Smooth muscle cell (in vitro differentiated cells): ENCODE measurements around the gene ANO2. TPM values are rescaled to one million over a fixed set of nuclear protein-coding genes. Genes with fewer than 3 reads are reported as not detected.

Experiments
- DNase-seq: peaks from one replicate; lab custom pipeline; 2025; ENCODE audit not compliant: unreplicated experiment; lab: John Stamatoyannopoulos, UW
- H2AFZ ChIP-seq: fragments of 200-600 bp; sonication (generic); 2 replicates; pipeline ENCODE4 v1.6.0; 2016; ENCODE audit warnings: antibody characterized with exemption, low read depth, mild to moderate bottlenecking
- H3F3A ChIP-seq: fragments of 200-600 bp; sonication (generic); 2 replicates; pipeline ENCODE4 v1.6.0; 2017; ENCODE audit warnings: antibody characterized with exemption, low read depth
- H3K27ac ChIP-seq: fragments of 200-600 bp; sonication (generic); 2 replicates; pipeline ENCODE4 v1.5.1; 2016; ENCODE audit warnings: low read depth, mild to moderate bottlenecking
- H3K27me3 ChIP-seq: fragments of 200-600 bp; sonication (generic); 2 replicates; pipeline ENCODE4 v1.6.1; 2016; ENCODE audit warnings: low read depth, mild to moderate bottlenecking
- H3K36me3 ChIP-seq: fragments of 200-600 bp; sonication (generic); 2 replicates; pipeline ENCODE4 v1.5.1; 2016; ENCODE audit warnings: low read depth
- H3K4me1 ChIP-seq: fragments of 200-600 bp; sonication (generic); 2 replicates; pipeline ENCODE4 v1.5.1; 2016; ENCODE audit warnings: low read depth
- H3K4me2 ChIP-seq: fragments of 200-600 bp; sonication (generic); 2 replicates; pipeline ENCODE4 v1.6.0; 2016; ENCODE audit warnings: mild to moderate bottlenecking
- H3K4me3 ChIP-seq: fragments of 200-600 bp; sonication (generic); 2 replicates; pipeline ENCODE4 v1.5.1; 2016; ENCODE audit warnings: mild to moderate bottlenecking
- H3K79me2 ChIP-seq: fragments of 200-600 bp; sonication (generic); 2 replicates; pipeline ENCODE4 v1.6.0; 2016; ENCODE audit warnings: low read depth, mild to moderate bottlenecking
- H3K9ac ChIP-seq: fragments of 200-600 bp; sonication (generic); 2 replicates; pipeline ENCODE4 v1.6.0; 2016; ENCODE audit warnings: low read depth
- H3K9me3 ChIP-seq: fragments of 200-600 bp; sonication (generic); replicated peaks from 2 replicates; pipeline ENCODE4 v1.5.1; 2016; ENCODE audit warnings: low read depth
- H4K20me1 ChIP-seq: fragments of 200-600 bp; sonication (generic); 2 replicates; pipeline ENCODE4 v1.6.0; 2016; ENCODE audit warnings: low read depth
- WGBS: methylation state at CpG from one replicate; pipeline ENCODE4 v1.1.7; 2016; ENCODE audit warnings: low lambda C conversion rate; 5-methylcytosine and 5-hydroxymethylcytosine counted together
- polyA plus RNA-seq: library from polyadenylated mRNA; unstranded; fragments of >200 nt; fragmentation: Nextera tagmentation; extraction: Ambion mirVana; gene quantifications from 2 replicates; pipeline ENCODE4 v1.2.1, GENCODE V29; 2016
- total RNA-seq: library from RNA; depleted of rRNA; stranded (reverse); fragments of >200 nt; gene quantifications from 2 replicates; pipeline ENCODE4 v1.2.3, GENCODE V29; 2014
- TF ChIP-seq, protein P1 (sequence below): fragments of 200-600 bp; sonication (generic); IDR thresholded peaks from 2 replicates; pipeline ENCODE4 v1.5.1; 2017; ENCODE audit warnings: borderline replicate concordance, mild to moderate bottlenecking, antibody characterized with exemption; ENCODE audit not compliant: insufficient read depth, poor library complexity, severe bottlenecking

The ANO2 gene
- total and polyA plus RNA-seq, 2 experiments from 2014 or later, result 0.18 TPM; not detected in 1

DNA sequence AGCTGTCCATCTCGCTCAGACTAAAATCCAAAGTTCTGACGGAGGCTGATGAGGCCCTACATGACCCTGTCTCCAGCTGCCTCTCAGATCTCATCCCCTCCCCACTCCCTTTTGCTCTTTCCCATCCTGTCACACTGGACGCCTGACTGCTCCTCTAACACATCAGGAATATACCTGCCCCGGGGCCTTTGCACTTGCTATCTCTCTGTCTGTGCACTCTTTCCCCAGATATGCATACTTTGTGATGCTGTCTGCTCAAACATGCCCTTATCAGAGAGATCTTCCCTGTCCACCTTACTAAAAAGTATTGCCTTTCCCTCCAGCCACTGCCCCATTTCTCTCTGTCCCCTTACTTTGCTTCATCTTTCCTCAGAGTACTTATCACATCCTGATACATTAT is 238.8 kb downstream of the ANO2 start:
- Histone ChIP-seq H3K4me1 (no peaks in the 10 kb centered on the region), H3K27me3 (peaks cover 3% of the 10 kb centered on the region), H3K79me2 (no peaks in the 10 kb centered on the region), H3K36me3 (no peaks in the 10 kb centered on the region), H4K20me1 (no peaks in the 10 kb centered on the region), H3K4me3 (no peak overlapping the region), H3F3A (no peaks in the 10 kb centered on the region), H2AFZ (no peak overlapping the region), H3K9me3 (no peaks in the 10 kb centered on the region), H3K27ac (no peak overlapping the region), H3K9ac (no peak overlapping the region), H3K4me2 (no peak overlapping the region)
- WGBS, result 94% methylated on average over 4 of the region's 4 CpGs
- no peak for DNase-seq
- TF ChIP-seq, protein P1, sequence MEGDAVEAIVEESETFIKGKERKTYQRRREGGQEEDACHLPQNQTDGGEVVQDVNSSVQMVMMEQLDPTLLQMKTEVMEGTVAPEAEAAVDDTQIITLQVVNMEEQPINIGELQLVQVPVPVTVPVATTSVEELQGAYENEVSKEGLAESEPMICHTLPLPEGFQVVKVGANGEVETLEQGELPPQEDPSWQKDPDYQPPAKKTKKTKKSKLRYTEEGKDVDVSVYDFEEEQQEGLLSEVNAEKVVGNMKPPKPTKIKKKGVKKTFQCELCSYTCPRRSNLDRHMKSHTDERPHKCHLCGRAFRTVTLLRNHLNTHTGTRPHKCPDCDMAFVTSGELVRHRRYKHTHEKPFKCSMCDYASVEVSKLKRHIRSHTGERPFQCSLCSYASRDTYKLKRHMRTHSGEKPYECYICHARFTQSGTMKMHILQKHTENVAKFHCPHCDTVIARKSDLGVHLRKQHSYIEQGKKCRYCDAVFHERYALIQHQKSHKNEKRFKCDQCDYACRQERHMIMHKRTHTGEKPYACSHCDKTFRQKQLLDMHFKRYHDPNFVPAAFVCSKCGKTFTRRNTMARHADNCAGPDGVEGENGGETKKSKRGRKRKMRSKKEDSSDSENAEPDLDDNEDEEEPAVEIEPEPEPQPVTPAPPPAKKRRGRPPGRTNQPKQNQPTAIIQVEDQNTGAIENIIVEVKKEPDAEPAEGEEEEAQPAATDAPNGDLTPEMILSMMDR, result no peak

DNA sequence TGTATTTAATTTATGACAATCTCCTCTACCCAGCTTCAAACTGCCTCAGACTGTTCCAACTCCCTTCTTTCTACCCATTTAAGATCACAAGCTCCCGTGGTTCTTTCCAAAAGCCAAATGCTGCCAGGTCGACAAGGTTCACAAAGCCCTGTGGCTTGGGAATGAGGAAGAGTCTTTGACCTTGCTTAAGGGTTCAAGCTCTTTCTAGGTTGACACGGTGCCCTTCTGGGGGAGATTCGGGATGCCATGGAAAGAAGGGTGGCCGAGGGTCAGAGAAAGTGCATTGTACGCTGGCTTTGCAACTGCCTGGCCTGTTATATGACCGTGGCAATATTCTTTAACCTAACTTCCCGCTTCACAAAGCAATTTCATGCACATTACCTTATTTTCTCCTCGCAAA is 239.3 kb downstream of the ANO2 start:
- H3K27ac ChIP-seq, result no peak overlapping the region
- H3K27me3 ChIP-seq, result peaks cover 3% of the 10 kb centered on the region
- H3K9ac ChIP-seq, result no peak overlapping the region
- no peak overlapping the region for H3K4me2 ChIP-seq
- WGBS, result 88% methylated on average over 9 of the region's 9 CpGs
- H3K4me1 ChIP-seq, result no peaks in the 10 kb centered on the region
- TF ChIP-seq, protein P1, result no peak
- H3K79me2 ChIP-seq, result no peaks in the 10 kb centered on the region
- H2AFZ ChIP-seq, result no peak overlapping the region
- H3K36me3 ChIP-seq, result no peaks in the 10 kb centered on the region
- H3K4me3 ChIP-seq, result no peak overlapping the region
- H3F3A ChIP-seq, result no peaks in the 10 kb centered on the region
- DNase-seq, result no peak
- H4K20me1 ChIP-seq, result no peaks in the 10 kb centered on the region
- no peaks in the 10 kb centered on the region for H3K9me3 ChIP-seq

DNA sequence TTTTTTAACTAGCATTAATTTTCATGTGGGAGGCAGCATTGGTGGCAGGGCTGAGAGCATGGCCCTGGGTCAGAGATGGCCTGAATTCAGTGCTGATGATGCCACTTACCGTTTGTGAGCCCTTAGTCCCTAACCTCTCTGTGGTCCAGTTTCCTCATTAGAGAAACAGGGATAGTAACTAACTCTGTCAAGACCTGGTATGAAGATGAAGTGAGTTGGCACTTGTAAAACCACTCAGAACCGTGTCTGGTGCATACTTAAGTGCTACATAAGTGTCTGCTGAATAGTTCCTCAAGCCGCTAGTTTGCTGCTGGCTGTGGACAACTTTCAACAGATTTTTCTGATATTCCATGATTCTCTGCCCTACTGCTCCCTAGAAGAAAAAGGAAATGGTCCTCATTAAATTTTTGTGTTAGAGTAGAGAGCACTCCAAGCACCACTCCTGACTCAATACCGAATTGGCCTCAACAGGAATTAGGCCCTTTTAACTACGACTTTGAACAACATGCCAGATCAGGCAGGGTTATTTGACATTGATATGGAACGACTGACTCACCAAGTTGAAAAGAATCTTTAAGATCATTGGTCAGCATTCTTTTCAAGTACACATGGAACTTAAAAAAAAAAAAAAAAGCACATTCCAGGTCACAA is 250.2 kb downstream of the ANO2 start:
- H3F3A ChIP-seq, result peaks cover 5% of the 10 kb centered on the region
- H4K20me1 ChIP-seq, result no peaks in the 10 kb centered on the region
- H3K9me3 ChIP-seq, result no peaks in the 10 kb centered on the region
- no peak overlapping the region for H3K4me3 ChIP-seq
- H3K4me1 ChIP-seq, result no peaks in the 10 kb centered on the region
- no peak overlapping the region for H2AFZ ChIP-seq
- TF ChIP-seq, protein P1, result no peak
- H3K79me2 ChIP-seq, result no peaks in the 10 kb centered on the region
- WGBS, result 31% methylated on average over 6 of the region's 6 CpGs
- H3K36me3 ChIP-seq, result no peaks in the 10 kb centered on the region
- DNase-seq, result no peak
- no peak overlapping the region for H3K9ac ChIP-seq
- H3K27me3 ChIP-seq, result no peaks in the 10 kb centered on the region
- H3K4me2 ChIP-seq, result peak overlapping the region; percentile 19
- peak overlapping the region; percentile 67 for H3K27ac ChIP-seq

DNA sequence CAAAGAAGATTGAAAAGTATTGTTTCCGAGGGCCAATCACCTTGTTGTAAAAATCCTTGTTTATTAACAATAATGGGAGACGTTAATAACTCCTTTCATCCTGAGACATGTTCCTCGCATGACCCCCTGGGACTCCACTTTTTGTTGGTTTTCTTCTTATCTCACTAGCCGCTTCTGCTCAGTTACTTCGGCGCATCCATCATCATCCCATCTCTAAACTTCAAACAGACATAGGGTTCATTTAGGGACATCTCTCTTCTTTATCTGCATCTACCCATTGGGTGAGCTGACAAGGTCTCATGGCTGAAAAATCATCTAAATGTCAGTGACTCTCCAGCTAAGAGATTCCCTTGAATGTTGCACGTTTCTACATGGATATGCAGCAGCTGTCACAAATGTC is 252.2 kb downstream of the ANO2 start:
- H3K79me2 ChIP-seq, result no peaks in the 10 kb centered on the region
- no peak overlapping the region for H3K9ac ChIP-seq
- H3K36me3 ChIP-seq, result no peaks in the 10 kb centered on the region
- H3K9me3 ChIP-seq, result no peaks in the 10 kb centered on the region
- DNase-seq, result no peak
- H3F3A ChIP-seq, result peaks cover 5% of the 10 kb centered on the region
- no peaks in the 10 kb centered on the region for H3K27me3 ChIP-seq
- no peaks in the 10 kb centered on the region for H4K20me1 ChIP-seq
- TF ChIP-seq, protein P1, result no peak
- H2AFZ ChIP-seq, result no peak overlapping the region
- H3K4me2 ChIP-seq, result no peak overlapping the region
- no peak overlapping the region for H3K27ac ChIP-seq
- WGBS, result 91% methylated on average over 7 of the region's 7 CpGs
- H3K4me1 ChIP-seq, result no peaks in the 10 kb centered on the region
- H3K4me3 ChIP-seq, result no peak overlapping the region
